GM19240 (cell line): Measurements from ENCODE around the gene NOC2L.
"Not testable (repeated sequence)": the region's sequence is repeated elsewhere in the genome, so short reads cannot be mapped to it uniquely, and the experiment has no call there.

Source experiments
- DNase-seq: peaks from one replicate; pipeline ENCODE4 v3.0.0; 2011; ENCODE audit warnings: low spot score; ENCODE audit not compliant: insufficient read length

NOC2L gene

GRCh38 chr1:994546-994945 is 35.5 kb upstream of the NOC2L start:
- DNase-seq: not testable (repeated sequence)

DNA sequence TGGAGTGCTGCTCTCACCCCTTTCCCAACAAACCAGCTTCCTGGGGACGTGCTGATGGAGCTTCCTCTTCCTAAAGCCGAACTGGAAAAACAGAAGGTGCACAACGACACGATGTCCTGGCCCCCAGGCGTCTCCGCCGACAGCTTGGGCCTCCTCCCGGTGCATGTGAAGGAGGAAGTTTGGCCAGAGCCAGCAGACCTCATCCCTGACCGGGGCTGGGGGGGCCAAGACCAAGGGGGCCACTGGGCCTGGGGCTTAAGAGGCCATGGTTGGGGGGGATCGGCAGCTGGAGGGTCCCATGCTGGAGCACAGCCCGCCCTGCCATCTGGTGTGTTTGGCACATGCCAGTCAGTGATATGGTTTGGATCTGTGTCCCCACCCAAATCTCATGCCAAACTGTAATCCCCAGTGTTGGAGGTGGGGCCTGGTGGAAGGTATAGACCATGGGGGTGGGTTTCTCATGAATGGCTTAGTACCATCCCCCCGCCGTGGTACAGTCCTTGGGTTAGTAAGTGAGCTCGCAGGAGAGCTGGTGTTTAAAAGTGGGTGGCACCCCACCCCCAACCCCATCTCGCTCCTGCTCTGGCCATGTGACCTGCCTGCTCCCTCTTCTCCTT is 34.4 kb upstream of the NOC2L start:
- DNase-seq: no peak

DNA sequence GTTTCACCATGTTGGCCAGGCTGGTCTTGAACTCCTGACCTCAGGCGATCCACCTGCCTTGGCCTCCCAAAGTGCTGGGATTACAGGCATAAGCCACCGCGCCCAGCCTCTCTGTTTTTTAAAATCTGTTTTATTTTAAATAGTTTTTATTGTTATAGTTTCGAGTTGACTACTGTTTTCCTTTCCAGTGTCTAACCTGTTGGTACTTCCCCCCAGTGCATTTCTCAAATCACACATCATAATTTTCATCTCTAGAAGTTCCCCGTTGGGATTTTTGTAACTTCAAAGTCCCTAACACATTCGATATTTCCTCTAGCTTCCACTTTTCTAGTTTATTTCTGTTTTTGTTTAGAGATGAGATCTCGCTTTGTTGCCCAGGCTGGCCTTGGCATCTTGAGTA is 33.3 kb upstream of the NOC2L start:
- no peak for DNase-seq

- DNase-seq: no peak
Measured at GRCh38 chr1:991895-992294, 32.8 kb upstream of the NOC2L start.

DNA sequence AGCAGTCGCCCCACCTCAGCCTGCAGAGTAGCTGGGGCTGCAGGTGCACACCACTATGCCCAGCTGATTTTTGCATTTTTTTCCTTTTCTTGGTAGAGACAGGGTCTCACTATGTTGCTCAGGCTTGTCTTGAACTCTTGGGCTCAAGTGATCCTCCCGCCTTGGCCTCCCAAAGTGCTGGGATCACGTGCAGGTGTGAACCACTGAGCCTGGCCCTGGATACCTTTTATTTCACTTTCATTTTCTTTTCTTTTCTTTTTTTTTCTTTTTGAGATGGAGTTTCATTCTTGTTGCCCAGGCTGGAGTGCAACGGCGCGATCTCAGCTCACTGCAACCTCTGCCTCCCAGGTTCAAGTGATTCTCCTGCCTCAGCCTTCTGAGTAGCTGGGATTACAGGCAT is 32.2 kb upstream of the NOC2L start:
- not testable (repeated sequence) for DNase-seq

GRCh38 chr1:988061-988460 is 29.0 kb upstream of the NOC2L start:
- not testable (repeated sequence) for DNase-seq

DNA sequence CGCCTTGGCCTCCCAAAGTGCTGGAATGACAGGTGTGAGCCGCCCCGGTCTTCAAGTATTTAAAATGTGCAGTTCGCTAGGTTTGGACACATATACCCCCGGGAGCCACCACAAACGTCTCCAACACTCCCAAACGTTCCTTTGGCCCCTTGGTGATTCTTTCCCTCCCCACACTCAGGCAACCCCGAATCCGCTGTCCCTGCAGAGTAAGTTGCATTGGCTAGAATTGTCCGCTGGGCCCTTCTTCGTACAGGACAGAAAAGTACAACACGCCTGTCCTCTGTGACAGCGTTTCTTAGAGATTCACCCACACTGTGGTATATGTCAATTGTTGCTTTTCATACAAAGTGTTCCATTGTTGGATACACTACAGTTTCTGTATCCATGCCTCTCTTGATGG is 26.1 kb upstream of the NOC2L start:
- DNase-seq: no peak

DNA sequence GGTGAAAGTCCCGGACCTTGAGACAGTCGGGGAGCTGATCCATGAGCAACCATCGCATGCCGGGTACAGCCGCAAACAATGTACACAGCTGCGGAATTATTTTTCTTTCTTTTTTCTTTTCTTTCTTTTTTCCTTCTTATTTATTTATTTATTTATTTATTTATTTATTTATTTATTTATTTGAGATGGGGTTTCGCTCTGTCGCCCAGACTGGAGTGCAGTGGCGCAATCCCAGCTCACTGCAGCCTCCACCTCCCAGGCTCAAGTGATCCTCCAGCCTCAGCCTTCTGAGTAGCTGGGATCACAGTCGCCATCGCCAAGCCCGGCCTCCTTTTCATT is 25.4 kb upstream of the NOC2L start:
- DNase-seq: no peak

- DNase-seq: peak; percentile 81
Measured at GRCh38 chr1:983798-984475, 24.9 kb upstream of the NOC2L start.

- no peak for DNase-seq
Measured at GRCh38 chr1:982765-983436, 23.8 kb upstream of the NOC2L start.

DNA sequence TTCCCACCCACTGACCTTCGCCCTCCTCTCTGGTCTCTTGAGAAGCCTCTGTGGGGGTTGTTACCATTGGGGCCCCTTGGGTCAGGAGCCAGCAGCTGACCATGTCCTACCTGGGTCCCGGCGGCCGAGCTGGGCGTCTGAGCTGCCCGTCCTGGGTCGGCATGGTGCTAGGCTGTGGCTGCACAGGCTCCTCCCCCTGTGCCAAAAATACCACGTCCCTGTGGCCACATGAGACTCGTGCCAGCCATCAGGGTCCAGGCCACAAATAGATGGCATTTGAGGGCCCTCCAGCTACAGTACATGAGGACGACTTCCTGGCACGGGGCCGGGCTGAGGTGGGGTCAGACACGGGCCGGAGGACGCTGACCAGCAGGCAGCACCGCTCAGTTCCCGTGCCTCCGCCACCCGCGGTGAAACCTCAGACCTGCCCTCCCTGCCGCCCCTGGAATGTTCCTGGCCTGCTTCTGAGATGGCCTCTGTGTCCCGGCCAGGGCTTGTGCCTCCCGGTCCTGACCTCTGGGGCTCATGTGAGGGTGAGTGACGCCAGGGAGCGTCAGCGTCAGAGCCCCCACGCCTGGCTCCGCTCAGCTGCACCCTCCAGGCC is 23.0 kb upstream of the NOC2L start, which contains the start of gene PERM1:
Gene PERM1 (minus strand): TSS at position 139 of the 604 bp plus-strand sequence. CDS start 1,064 bp downstream, outside the sequence.
- no peak for DNase-seq

DNA sequence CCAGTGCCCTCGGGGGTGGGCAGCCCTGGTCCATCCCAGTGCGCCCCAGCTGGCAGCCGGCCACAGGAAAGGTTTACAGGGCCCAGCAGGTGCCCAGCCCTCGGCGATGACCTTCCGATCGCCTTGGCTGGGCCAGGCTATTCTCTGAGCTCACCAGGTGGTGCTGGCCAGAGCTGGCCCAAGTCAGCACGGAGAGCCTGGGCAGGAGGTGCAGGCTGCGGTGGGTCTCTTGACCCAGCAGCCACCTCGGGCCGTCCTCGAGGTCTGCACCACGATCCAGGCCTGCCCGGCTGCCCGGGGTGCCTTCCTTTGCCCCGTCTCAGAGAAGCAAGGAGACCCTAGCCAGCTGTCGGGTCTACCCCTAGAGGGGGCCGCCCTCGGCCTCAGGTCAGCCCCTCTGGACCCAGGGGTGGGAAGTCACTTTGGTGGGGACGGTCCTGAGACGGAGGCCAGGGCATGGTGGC is 22.5 kb upstream of the NOC2L start:
- no peak for DNase-seq

- no peak for DNase-seq
Measured at GRCh38 chr1:980602-981395, 21.7 kb upstream of the NOC2L start.

- DNase-seq: no peak
Measured at GRCh38 chr1:980137-980571, 21.1 kb upstream of the NOC2L start.

GRCh38 chr1:979744-980072 is 20.7 kb upstream of the NOC2L start:
- no peak for DNase-seq

- DNase-seq: no peak
Measured at GRCh38 chr1:978835-979743, 20.0 kb upstream of the NOC2L start.

DNA sequence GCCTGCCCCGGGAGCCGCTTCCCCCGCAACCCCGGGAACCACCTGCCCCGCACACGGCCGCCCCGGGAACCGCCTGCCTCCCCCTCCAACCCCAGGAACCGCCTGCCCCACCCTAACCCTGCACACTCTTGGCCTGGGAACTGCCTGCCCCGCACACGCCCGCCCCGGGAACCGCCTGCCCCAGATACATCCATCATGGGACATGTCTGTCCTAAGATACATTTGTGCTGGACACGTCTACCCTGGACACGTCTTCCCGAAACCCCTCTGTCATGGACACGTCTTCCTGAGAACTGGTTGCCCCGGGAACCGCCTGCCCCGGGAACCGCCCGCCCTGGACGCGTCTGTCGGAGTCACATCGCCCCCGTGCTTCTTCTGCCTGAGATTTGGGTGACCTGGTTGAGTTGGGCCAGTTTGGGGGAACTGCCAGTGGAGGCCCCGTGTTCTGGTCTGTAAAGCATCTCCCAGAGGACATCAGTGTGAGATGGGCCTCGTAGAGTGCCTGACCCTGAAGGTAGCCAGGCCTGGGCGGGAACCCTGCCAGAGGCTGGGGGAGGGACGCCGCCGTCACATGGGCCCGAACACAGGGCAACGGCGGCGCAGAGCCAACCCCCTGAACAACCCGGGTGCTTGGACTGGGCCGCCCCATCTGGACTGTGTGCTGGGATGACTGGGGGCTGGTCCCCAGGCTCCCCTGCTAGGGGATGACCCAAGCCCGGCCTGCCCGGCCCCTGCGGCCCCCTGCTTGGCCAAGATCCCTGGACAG is 19.2 kb upstream of the NOC2L start:
- no peak for DNase-seq

DNA sequence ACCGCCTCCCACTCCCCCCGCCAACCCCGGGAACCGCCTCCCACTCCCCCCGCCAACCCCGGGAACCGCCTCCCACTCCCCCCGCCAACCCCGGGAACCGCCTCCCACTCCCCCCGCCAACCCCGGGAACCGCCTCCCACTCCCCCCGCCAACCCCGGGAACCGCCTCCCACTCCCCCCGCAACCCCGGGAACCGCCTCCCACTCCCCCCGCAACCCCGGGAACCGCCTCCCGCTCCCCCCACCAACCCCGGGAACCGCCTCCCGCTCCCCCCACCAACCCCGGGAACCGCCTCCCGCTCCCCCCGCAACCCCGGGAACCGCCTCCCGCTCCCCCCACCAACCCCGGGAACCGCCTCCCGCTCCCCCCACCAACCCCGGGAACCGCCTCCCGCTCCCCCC is 17.7 kb upstream of the NOC2L start:
- DNase-seq: not testable (repeated sequence)

- DNase-seq: peak; percentile 95
Measured at GRCh38 chr1:975896-976683, 17.0 kb upstream of the NOC2L start.
